Measurements from ENCODE around the gene LOC101059915.
"Not testable (repeated sequence)": the region's sequence is repeated elsewhere in the genome, so short reads cannot be mapped to it uniquely, and the experiment has no call there.

The LOC101059915 gene

GRCh38 chrX:71669947-71670346 is 2.6 kb downstream of the LOC101059915 start:
- not testable (repeated sequence) for H3K27ac ChIP-seq (ENCODE audit: low read depth, low read length); H3K4me1 ChIP-seq (ENCODE audit: control insufficient read depth, insufficient read depth, low read length); H3K4me3 ChIP-seq (ENCODE audit: low read length); H3K27ac Mint-ChIP-seq; H3K4me3 Mint-ChIP-seq; H3K27me3 Mint-ChIP-seq (ENCODE audit: insufficient read depth); H3K4me1 Mint-ChIP-seq; H3K9me3 ChIP-seq (ENCODE audit: control insufficient read depth, low read length); H3K36me3 ChIP-seq (ENCODE audit: control insufficient read depth, insufficient read depth, low read length); H3K9ac ChIP-seq (ENCODE audit: extremely low read depth, low read length, poor library complexity, severe bottlenecking); H3K27me3 ChIP-seq (ENCODE audit: control insufficient read depth, insufficient read depth, low read length, poor library complexity, severe bottlenecking); H3K36me3 Mint-ChIP-seq (ENCODE audit: low read depth)
- peak; percentile 79 for DNase-seq
- TF ChIP-seq, protein P1, sequence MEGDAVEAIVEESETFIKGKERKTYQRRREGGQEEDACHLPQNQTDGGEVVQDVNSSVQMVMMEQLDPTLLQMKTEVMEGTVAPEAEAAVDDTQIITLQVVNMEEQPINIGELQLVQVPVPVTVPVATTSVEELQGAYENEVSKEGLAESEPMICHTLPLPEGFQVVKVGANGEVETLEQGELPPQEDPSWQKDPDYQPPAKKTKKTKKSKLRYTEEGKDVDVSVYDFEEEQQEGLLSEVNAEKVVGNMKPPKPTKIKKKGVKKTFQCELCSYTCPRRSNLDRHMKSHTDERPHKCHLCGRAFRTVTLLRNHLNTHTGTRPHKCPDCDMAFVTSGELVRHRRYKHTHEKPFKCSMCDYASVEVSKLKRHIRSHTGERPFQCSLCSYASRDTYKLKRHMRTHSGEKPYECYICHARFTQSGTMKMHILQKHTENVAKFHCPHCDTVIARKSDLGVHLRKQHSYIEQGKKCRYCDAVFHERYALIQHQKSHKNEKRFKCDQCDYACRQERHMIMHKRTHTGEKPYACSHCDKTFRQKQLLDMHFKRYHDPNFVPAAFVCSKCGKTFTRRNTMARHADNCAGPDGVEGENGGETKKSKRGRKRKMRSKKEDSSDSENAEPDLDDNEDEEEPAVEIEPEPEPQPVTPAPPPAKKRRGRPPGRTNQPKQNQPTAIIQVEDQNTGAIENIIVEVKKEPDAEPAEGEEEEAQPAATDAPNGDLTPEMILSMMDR (conservative IDR thresholded peaks at IDR 0.05) = peak; percentile 73
- peaks cover 72% of the 10 kb centered on the region for H3K9me3 Mint-ChIP-seq
- 31 to 40% methylated on average over 3 to 10 of the region's 10 CpGs for WGBS, 2 experiments (ENCODE audit: insufficient coverage in 1 of 2, insufficient read length in 1 of 2)

DNA sequence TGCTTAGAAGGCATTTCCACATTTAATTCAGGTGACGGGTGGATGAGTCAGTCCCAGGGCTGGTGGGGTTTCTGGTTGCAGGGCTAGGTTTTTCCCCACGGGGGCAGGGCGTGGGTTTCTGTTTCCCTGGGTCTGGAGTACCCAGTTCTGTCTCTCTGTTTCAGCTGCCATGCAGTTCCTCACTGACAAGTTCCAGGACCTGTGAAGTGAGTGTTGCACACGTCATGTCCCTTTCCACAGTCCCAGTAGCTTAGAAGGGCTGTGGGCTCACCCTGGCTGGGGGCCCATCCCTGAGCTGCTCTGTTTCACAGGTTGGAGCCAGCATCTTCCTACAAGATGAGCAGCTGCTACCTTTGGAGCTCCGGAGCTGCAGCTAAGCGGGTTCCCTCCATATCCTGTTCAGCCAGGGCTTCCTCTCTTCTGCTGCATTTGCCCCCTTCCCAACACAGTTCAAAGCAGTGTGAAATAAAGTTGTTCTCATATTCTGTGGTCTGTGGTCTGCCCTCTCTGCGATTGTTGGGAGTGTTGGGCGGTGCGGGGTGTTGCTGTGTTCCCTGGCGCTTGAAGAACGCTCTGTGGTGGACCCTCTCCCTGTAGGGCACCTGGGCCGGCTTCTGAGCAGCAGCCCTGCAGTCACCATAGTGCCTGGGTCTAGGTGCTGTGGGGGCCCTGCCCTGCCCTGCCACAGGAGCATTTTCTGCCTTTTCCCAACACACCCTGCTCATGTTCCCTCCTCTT is 3.9 kb downstream of the LOC101059915 start:
- no peak overlapping the region for H3K9ac ChIP-seq (ENCODE audit: extremely low read depth, low read length, poor library complexity, severe bottlenecking)
- H3K36me3 Mint-ChIP-seq (ENCODE audit: low read depth) = no peaks in the 10 kb centered on the region
- H3K4me1 Mint-ChIP-seq = no peaks in the 10 kb centered on the region
- TF ChIP-seq, protein P1 (conservative IDR thresholded peaks at IDR 0.05) = no peak
- 87 to 89% methylated on average over 6 to 11 of the region's 12 CpGs for WGBS, 2 experiments (ENCODE audit: insufficient coverage in 1 of 2, insufficient read length in 1 of 2)
- no peak overlapping the region for H3K27ac Mint-ChIP-seq
- H3K4me3 Mint-ChIP-seq = no peak overlapping the region
- H3K9me3 ChIP-seq (ENCODE audit: control insufficient read depth, low read length) = no peaks in the 10 kb centered on the region
- H3K27me3 ChIP-seq (ENCODE audit: control insufficient read depth, insufficient read depth, low read length, poor library complexity, severe bottlenecking) = no peaks in the 10 kb centered on the region
- H3K27me3 Mint-ChIP-seq (ENCODE audit: insufficient read depth) = peaks cover 2% of the 10 kb centered on the region
- no peak overlapping the region for H3K4me3 ChIP-seq (ENCODE audit: low read length)
- no peaks in the 10 kb centered on the region for H3K36me3 ChIP-seq (ENCODE audit: control insufficient read depth, insufficient read depth, low read length)
- H3K4me1 ChIP-seq (ENCODE audit: control insufficient read depth, insufficient read depth, low read length) = no peaks in the 10 kb centered on the region
- no peak overlapping the region for H3K27ac ChIP-seq (ENCODE audit: low read depth, low read length)
- peaks cover 70% of the 10 kb centered on the region for H3K9me3 Mint-ChIP-seq
- DNase-seq = no peak

DNA sequence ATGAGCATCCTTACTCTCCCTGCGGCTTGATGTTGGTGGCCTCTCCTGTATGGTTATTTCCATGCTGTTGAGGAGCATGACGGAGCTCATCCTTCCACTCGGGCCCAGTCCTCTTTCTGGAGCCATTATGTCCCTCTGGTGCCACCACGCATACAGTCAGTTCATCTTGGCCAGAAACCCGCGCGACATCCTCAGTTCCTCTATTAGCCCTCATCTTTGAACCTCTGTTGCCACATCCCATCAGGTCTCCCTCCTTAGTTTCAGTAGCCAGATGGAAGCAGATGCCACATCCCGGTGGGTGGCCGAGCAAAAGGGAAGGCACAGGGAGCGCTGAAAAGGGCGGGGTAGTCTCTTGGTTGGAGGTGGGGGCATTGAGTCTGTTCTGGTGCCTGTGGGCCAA is 4.6 kb downstream of the LOC101059915 start:
- 93 to 97% methylated on average over 5 to 11 of the region's 11 CpGs for WGBS, 2 experiments (ENCODE audit: insufficient coverage in 1 of 2, insufficient read length in 1 of 2)
- Mint-ChIP-seq H3K9me3 (peaks cover 68% of the 10 kb centered on the region), H3K27me3 (ENCODE audit: insufficient read depth) (peaks cover 2% of the 10 kb centered on the region), H3K4me3 (no peak overlapping the region), H3K4me1 (no peaks in the 10 kb centered on the region), H3K27ac (no peak overlapping the region), H3K36me3 (ENCODE audit: low read depth) (no peaks in the 10 kb centered on the region)
- DNase-seq = no peak
- Histone ChIP-seq H3K36me3 (ENCODE audit: control insufficient read depth, insufficient read depth, low read length) (no peaks in the 10 kb centered on the region), H3K9me3 (ENCODE audit: control insufficient read depth, low read length) (no peaks in the 10 kb centered on the region), H3K9ac (ENCODE audit: extremely low read depth, low read length, poor library complexity, severe bottlenecking) (no peak overlapping the region), H3K4me1 (ENCODE audit: control insufficient read depth, insufficient read depth, low read length) (no peaks in the 10 kb centered on the region), H3K4me3 (ENCODE audit: low read length) (no peak overlapping the region), H3K27ac (ENCODE audit: low read depth, low read length) (no peak overlapping the region), H3K27me3 (ENCODE audit: control insufficient read depth, insufficient read depth, low read length, poor library complexity, severe bottlenecking) (no peaks in the 10 kb centered on the region)
- TF ChIP-seq, protein P1 (conservative IDR thresholded peaks at IDR 0.05) = no peak

GRCh38 chrX:71675636-71676035 is 8.3 kb downstream of the LOC101059915 start:
- not testable (repeated sequence) for H3K4me3 Mint-ChIP-seq, H3K4me1 Mint-ChIP-seq

GRCh38 chrX:71676068-71676795 is 8.9 kb downstream of the LOC101059915 start:
- H3K27ac ChIP-seq (ENCODE audit: low read depth, low read length); H3K9me3 ChIP-seq (ENCODE audit: control insufficient read depth, low read length); H3K27me3 ChIP-seq (ENCODE audit: control insufficient read depth, insufficient read depth, low read length, poor library complexity, severe bottlenecking); H3K4me3 Mint-ChIP-seq; H3K4me1 Mint-ChIP-seq; H3K36me3 ChIP-seq (ENCODE audit: control insufficient read depth, insufficient read depth, low read length); H3K9ac ChIP-seq (ENCODE audit: extremely low read depth, low read length, poor library complexity, severe bottlenecking); H3K27ac Mint-ChIP-seq; H3K36me3 Mint-ChIP-seq (ENCODE audit: low read depth); H3K4me3 ChIP-seq (ENCODE audit: low read length); DNase-seq; H3K4me1 ChIP-seq (ENCODE audit: control insufficient read depth, insufficient read depth, low read length); H3K27me3 Mint-ChIP-seq (ENCODE audit: insufficient read depth): not testable (repeated sequence)
- 88 to 100% methylated on average over 3 to 38 of the region's 43 CpGs for WGBS, 2 experiments (ENCODE audit: insufficient coverage in 1 of 2, insufficient read length in 1 of 2)
- peaks cover 77% of the 10 kb centered on the region for H3K9me3 Mint-ChIP-seq

More at GRCh38 chrX:71675636-71676035, 8.3 kb downstream of the LOC101059915 start:
- 97% methylated on average over 23 of the region's 23 CpGs; no CpG with 5 or more reads in 1 of the 2 experiments for whole genome bisulfite sequencing, 2 experiments (ENCODE audit: insufficient coverage in 1 of 2, insufficient read length in 1 of 2)
- not testable (repeated sequence) for H3K9me3 ChIP-seq (ENCODE audit: control insufficient read depth, low read length); H3K36me3 Mint-ChIP-seq (ENCODE audit: low read depth); H3K4me1 ChIP-seq (ENCODE audit: control insufficient read depth, insufficient read depth, low read length); H3K27me3 Mint-ChIP-seq (ENCODE audit: insufficient read depth); H3K27ac Mint-ChIP-seq; H3K27me3 ChIP-seq (ENCODE audit: control insufficient read depth, insufficient read depth, low read length, poor library complexity, severe bottlenecking); DNase-seq; H3K36me3 ChIP-seq (ENCODE audit: control insufficient read depth, insufficient read depth, low read length); H3K27ac ChIP-seq (ENCODE audit: low read depth, low read length); H3K4me3 ChIP-seq (ENCODE audit: low read length); H3K9ac ChIP-seq (ENCODE audit: extremely low read depth, low read length, poor library complexity, severe bottlenecking)
- peaks cover 78% of the 10 kb centered on the region for H3K9me3 Mint-ChIP-seq
